ENCODE measurements around the gene GRWD1. TPM values are rescaled to one million over a fixed set of nuclear protein-coding genes. Genes with fewer than 3 reads are reported as not detected.

The GRWD1 gene
- total and polyA plus RNA-seq, 2 experiments from 2014 or later: 25.2 to 33.1 TPM

DNA sequence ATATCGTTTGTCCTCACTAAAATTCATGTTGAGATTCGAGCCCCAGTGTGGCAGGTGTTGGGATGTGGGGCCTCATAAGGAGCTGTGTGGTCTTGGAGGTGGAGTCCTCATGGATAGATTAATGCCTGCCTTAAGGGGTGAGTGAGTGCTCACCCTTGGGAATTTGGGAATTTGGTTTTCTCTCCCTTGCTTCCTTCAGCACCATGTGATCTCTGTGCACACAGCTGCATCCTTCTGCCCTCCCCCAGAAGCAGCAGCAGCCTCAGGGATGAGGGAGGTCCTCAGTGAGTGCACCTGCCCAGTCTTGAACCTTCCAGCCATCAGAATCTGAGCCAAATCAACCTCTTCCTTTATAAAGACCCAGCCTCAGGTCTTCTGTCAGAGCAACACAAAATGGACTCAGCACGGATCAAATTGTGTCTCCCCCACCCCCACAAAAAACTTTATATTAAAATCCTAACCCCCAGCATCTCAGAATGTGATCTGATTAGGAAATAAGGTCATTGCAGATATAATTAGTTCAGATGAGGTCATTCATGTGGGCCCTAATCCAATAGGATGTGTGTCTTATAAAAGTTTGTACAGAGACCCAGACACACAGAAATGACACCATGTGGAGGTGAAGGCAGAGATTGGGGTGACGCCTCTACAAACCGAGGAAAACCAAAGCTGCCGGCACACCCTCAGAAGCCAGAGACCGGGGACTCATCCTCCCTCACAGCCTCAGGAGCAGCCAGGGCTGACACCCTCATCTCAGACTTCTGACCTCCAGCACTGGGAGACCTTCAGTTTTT lies 36.3 kb downstream of the GRWD1 start:
- no peak overlapping the region for H2AFZ ChIP-seq
- H3K4me3 ChIP-seq: no peak overlapping the region
- DNase-seq (ENCODE audit: low spot score): no peak
- no peaks in the 10 kb centered on the region for H3K27me3 ChIP-seq
- H4K20me1 ChIP-seq (ENCODE audit: insufficient read depth, poor library complexity, severe bottlenecking): no peaks in the 10 kb centered on the region
- H3K27ac ChIP-seq: no peak overlapping the region
- H3K79me2 ChIP-seq: no peaks in the 10 kb centered on the region
- no peaks in the 10 kb centered on the region for H3K9me3 ChIP-seq (ENCODE audit: low read depth)
- 88% methylated on average over 7 of the region's 7 CpGs for WGBS (ENCODE audit: low lambda C conversion rate, missing lambda C conversion rate)
- no peaks in the 10 kb centered on the region for H3K36me3 ChIP-seq (replicated peaks; ENCODE audit: insufficient read depth, low read depth)
- TF ChIP-seq EZH2phosphoT487 (IDR thresholded peaks at IDR 0.05; ENCODE audit: low read depth, severe bottlenecking, unreplicated experiment): no peak
- no peak for TF ChIP-seq EZH2 (IDR thresholded peaks at IDR 0.05; ENCODE audit: borderline replicate concordance)
- TF ChIP-seq, protein P1, sequence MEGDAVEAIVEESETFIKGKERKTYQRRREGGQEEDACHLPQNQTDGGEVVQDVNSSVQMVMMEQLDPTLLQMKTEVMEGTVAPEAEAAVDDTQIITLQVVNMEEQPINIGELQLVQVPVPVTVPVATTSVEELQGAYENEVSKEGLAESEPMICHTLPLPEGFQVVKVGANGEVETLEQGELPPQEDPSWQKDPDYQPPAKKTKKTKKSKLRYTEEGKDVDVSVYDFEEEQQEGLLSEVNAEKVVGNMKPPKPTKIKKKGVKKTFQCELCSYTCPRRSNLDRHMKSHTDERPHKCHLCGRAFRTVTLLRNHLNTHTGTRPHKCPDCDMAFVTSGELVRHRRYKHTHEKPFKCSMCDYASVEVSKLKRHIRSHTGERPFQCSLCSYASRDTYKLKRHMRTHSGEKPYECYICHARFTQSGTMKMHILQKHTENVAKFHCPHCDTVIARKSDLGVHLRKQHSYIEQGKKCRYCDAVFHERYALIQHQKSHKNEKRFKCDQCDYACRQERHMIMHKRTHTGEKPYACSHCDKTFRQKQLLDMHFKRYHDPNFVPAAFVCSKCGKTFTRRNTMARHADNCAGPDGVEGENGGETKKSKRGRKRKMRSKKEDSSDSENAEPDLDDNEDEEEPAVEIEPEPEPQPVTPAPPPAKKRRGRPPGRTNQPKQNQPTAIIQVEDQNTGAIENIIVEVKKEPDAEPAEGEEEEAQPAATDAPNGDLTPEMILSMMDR (IDR thresholded peaks at IDR 0.05; ENCODE audit: poor library complexity): no peak
- no peaks in the 10 kb centered on the region for H3K9me2 ChIP-seq (replicated peaks; ENCODE audit: insufficient read depth)
- H3K4me2 ChIP-seq: no peak overlapping the region
- H3K4me1 ChIP-seq (ENCODE audit: insufficient read depth): no peaks in the 10 kb centered on the region

DNA sequence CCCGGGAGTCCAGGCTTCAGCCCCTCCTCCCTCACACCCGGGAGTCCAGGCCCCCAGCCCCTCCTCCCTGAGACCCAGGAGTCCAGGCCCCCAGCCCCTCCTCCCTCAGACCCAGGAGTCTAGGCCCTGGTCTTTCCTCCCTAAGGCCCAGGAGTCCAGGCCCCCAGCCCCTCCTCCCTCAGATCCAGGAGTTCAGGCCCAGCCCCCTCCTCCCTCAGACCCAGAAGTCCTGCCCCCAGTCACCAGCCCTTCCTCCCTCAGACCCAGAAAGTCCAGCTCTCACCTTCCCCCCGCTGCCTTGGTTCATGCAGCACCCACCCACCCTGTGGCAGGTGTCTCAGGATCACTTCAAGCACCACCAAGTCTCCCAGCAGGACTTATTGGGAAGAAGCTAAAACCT lies 37.5 kb downstream of the GRWD1 start:
- no peak for DNase-seq (ENCODE audit: low spot score)
- no peaks in the 10 kb centered on the region for H3K36me3 ChIP-seq (replicated peaks; ENCODE audit: insufficient read depth, low read depth)
- no peak overlapping the region for H3K4me2 ChIP-seq
- H3K4me1 ChIP-seq (ENCODE audit: insufficient read depth): peaks cover 7% of the 10 kb centered on the region
- no peak overlapping the region for H3K27ac ChIP-seq
- H4K20me1 ChIP-seq (ENCODE audit: insufficient read depth, poor library complexity, severe bottlenecking): no peaks in the 10 kb centered on the region
- no peak for TF ChIP-seq EZH2phosphoT487 (IDR thresholded peaks at IDR 0.05; ENCODE audit: low read depth, severe bottlenecking, unreplicated experiment)
- TF ChIP-seq EZH2 (IDR thresholded peaks at IDR 0.05; ENCODE audit: borderline replicate concordance): no peak
- TF ChIP-seq, protein P1 (IDR thresholded peaks at IDR 0.05; ENCODE audit: poor library complexity): no peak
- WGBS (ENCODE audit: low lambda C conversion rate, missing lambda C conversion rate): 83% methylated on average over 1 of the region's 3 CpGs
- no peaks in the 10 kb centered on the region for H3K79me2 ChIP-seq
- H3K4me3 ChIP-seq: no peak overlapping the region
- no peaks in the 10 kb centered on the region for H3K9me2 ChIP-seq (replicated peaks; ENCODE audit: insufficient read depth)
- H3K27me3 ChIP-seq: no peaks in the 10 kb centered on the region
- H2AFZ ChIP-seq: no peak overlapping the region
- H3K9me3 ChIP-seq (ENCODE audit: low read depth): no peaks in the 10 kb centered on the region

DNA sequence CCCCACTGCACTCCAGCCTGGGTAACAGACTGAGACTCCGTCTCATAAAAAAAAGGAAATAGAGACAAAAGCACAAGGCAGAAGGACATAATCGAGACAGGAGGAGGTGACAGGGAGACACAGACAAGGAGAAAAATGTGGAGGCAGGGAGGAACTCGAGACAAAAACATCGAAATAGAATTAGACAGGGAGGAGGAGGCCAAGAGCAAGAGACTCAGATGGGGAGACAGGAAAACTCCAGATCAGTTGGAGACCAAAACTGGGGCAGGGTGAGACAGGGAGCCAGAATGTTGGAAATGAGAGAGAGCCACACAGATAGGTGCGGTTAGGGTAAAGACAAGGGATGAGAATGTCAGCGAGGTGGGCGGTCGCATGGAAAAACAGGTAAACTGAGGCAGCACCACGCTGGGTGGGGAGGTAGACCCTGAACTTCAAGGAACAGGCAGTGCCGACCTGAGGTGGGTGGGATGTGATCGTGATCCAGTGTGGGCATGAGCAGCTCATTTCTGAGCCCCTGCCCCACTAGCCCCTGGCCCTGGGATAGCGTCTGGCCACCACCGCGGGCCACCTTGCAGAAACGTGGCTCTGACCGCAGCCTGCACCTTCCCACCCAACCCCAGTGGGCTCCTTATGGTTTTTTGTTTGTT lies 38.6 kb downstream of the GRWD1 start:
- Histone ChIP-seq H3K4me1 (ENCODE audit: insufficient read depth) (peaks cover 8% of the 10 kb centered on the region), H3K9me2 (replicated peaks; ENCODE audit: insufficient read depth) (no peaks in the 10 kb centered on the region)
- no peak for DNase-seq (ENCODE audit: low spot score)

More for the DNA sequence above, 38.6 kb downstream of the GRWD1 start:
- H3K4me2 ChIP-seq: no peak overlapping the region
- 90% methylated on average over 16 of the region's 16 CpGs for WGBS (ENCODE audit: low lambda C conversion rate, missing lambda C conversion rate)
- no peaks in the 10 kb centered on the region for H3K9me3 ChIP-seq (ENCODE audit: low read depth)
- no peaks in the 10 kb centered on the region for H3K27me3 ChIP-seq
- H3K4me3 ChIP-seq: no peak overlapping the region
- H3K27ac ChIP-seq: no peak overlapping the region
- H4K20me1 ChIP-seq (ENCODE audit: insufficient read depth, poor library complexity, severe bottlenecking): no peaks in the 10 kb centered on the region
- no peak overlapping the region for H2AFZ ChIP-seq
- TF ChIP-seq EZH2phosphoT487 (IDR thresholded peaks at IDR 0.05; ENCODE audit: low read depth, severe bottlenecking, unreplicated experiment): no peak
- TF ChIP-seq EZH2 (IDR thresholded peaks at IDR 0.05; ENCODE audit: borderline replicate concordance): no peak
- TF ChIP-seq, protein P1 (IDR thresholded peaks at IDR 0.05; ENCODE audit: poor library complexity): no peak
- no peaks in the 10 kb centered on the region for H3K79me2 ChIP-seq
- H3K36me3 ChIP-seq (replicated peaks; ENCODE audit: insufficient read depth, low read depth): no peaks in the 10 kb centered on the region
